ENCODE measurements around the gene ROM1.
"Not testable (repeated sequence)": the region's sequence is repeated elsewhere in the genome, so short reads cannot be mapped to it uniquely, and the experiment has no call there.

ROM1 gene

GRCh38 chr11:62644220-62644619 lies 31.2 kb downstream of the ROM1 start:
- Histone ChIP-seq H3K4me3 (ENCODE audit: low read depth, low read length) (no peak overlapping the region), H3K4me1 (ENCODE audit: control insufficient read depth, insufficient read depth, low read length) (no peaks in the 10 kb centered on the region), H3K36me3 (ENCODE audit: control insufficient read depth, insufficient read depth, low read length) (peaks cover 42% of the 10 kb centered on the region), H3K9me3 (ENCODE audit: control insufficient read depth, insufficient read depth, low read length) (no peaks in the 10 kb centered on the region), H3K27ac (ENCODE audit: low read depth, low read length) (no peak overlapping the region), H3K27me3 (ENCODE audit: control insufficient read depth, insufficient read depth, low read length) (no peaks in the 10 kb centered on the region), H3K9ac (ENCODE audit: low read depth, low read length) (no peak overlapping the region)

GRCh38 chr11:62645671-62645945 lies 32.6 kb downstream of the ROM1 start:
- Histone ChIP-seq H3K9ac (ENCODE audit: low read depth, low read length) (peak overlapping the region; percentile 97), H3K4me1 (ENCODE audit: control insufficient read depth, insufficient read depth, low read length) (no peaks in the 10 kb centered on the region)

GRCh38 chr11:62645946-62646824 lies 33.1 kb downstream of the ROM1 start, which contains the start of gene GANAB:
Gene GANAB, minus strand, starts transcription at chr11:62646613. Its CDS starts 14 bp downstream, at chr11:62646599.
- H3K36me3 ChIP-seq (ENCODE audit: control insufficient read depth, insufficient read depth, low read length), result peaks cover 44% of the 10 kb centered on the region
- H3K4me1 ChIP-seq (ENCODE audit: control insufficient read depth, insufficient read depth, low read length), result no peaks in the 10 kb centered on the region
- peak within 1 kb of the TSS; percentile 95 for H3K4me3 ChIP-seq (ENCODE audit: low read depth, low read length)
- H3K27me3 ChIP-seq (ENCODE audit: control insufficient read depth, insufficient read depth, low read length), result no peaks in the 10 kb centered on the region
- H3K9ac ChIP-seq (ENCODE audit: low read depth, low read length), result peak within 1 kb of the TSS; percentile 97
- H3K9me3 ChIP-seq (ENCODE audit: control insufficient read depth, insufficient read depth, low read length), result no peaks in the 10 kb centered on the region
- H3K27ac ChIP-seq (ENCODE audit: low read depth, low read length), result peak within 1 kb of the TSS; percentile 98

More at GRCh38 chr11:62645671-62645945, 32.6 kb downstream of the ROM1 start:
- H3K27ac ChIP-seq (ENCODE audit: low read depth, low read length), result peak overlapping the region; percentile 98
- peak overlapping the region; percentile 95 for H3K4me3 ChIP-seq (ENCODE audit: low read depth, low read length)
- peaks cover 44% of the 10 kb centered on the region for H3K36me3 ChIP-seq (ENCODE audit: control insufficient read depth, insufficient read depth, low read length)
- no peaks in the 10 kb centered on the region for H3K9me3 ChIP-seq (ENCODE audit: control insufficient read depth, insufficient read depth, low read length)
- no peaks in the 10 kb centered on the region for H3K27me3 ChIP-seq (ENCODE audit: control insufficient read depth, insufficient read depth, low read length)

GRCh38 chr11:62646825-62647608 lies 34.0 kb downstream of the ROM1 start:
- no peaks in the 10 kb centered on the region for H3K9me3 ChIP-seq (ENCODE audit: control insufficient read depth, insufficient read depth, low read length)
- H3K27me3 ChIP-seq (ENCODE audit: control insufficient read depth, insufficient read depth, low read length), result no peaks in the 10 kb centered on the region
- peaks cover 44% of the 10 kb centered on the region for H3K36me3 ChIP-seq (ENCODE audit: control insufficient read depth, insufficient read depth, low read length)
- H3K4me3 ChIP-seq (ENCODE audit: low read depth, low read length), result peak overlapping the region; percentile 1; the same call in 1 of the 2 replicates
- H3K9ac ChIP-seq (ENCODE audit: low read depth, low read length), result no peak overlapping the region
- peak overlapping the region; percentile 52 for H3K27ac ChIP-seq (ENCODE audit: low read depth, low read length)
- no peaks in the 10 kb centered on the region for H3K4me1 ChIP-seq (ENCODE audit: control insufficient read depth, insufficient read depth, low read length)

- H3K27me3 ChIP-seq (ENCODE audit: control insufficient read depth, insufficient read depth, low read length), result no peaks in the 10 kb centered on the region
- no peaks in the 10 kb centered on the region for H3K9me3 ChIP-seq (ENCODE audit: control insufficient read depth, insufficient read depth, low read length)
- peaks cover 42% of the 10 kb centered on the region for H3K36me3 ChIP-seq (ENCODE audit: control insufficient read depth, insufficient read depth, low read length)
- H3K9ac ChIP-seq (ENCODE audit: low read depth, low read length), result no peak overlapping the region
- no peak overlapping the region for H3K4me3 ChIP-seq (ENCODE audit: low read depth, low read length)
- 0 out of 2 replicates have a peak, but pooled peaks cover 4% of the 10 kb centered on the region for H3K4me1 ChIP-seq (ENCODE audit: control insufficient read depth, insufficient read depth, low read length)
- H3K27ac ChIP-seq (ENCODE audit: low read depth, low read length), result no peak overlapping the region
Observed at GRCh38 chr11:62647609-62648005, 34.5 kb downstream of the ROM1 start.

- 0 out of 2 replicates have a peak, but pooled peaks cover 4% of the 10 kb centered on the region for H3K4me1 ChIP-seq (ENCODE audit: control insufficient read depth, insufficient read depth, low read length)
- no peaks in the 10 kb centered on the region for H3K27me3 ChIP-seq (ENCODE audit: control insufficient read depth, insufficient read depth, low read length)
- no peak overlapping the region for H3K27ac ChIP-seq (ENCODE audit: low read depth, low read length)
- H3K9me3 ChIP-seq (ENCODE audit: control insufficient read depth, insufficient read depth, low read length), result no peaks in the 10 kb centered on the region
- H3K36me3 ChIP-seq (ENCODE audit: control insufficient read depth, insufficient read depth, low read length), result peaks cover 37% of the 10 kb centered on the region
- H3K9ac ChIP-seq (ENCODE audit: low read depth, low read length), result no peak overlapping the region
- no peak overlapping the region for H3K4me3 ChIP-seq (ENCODE audit: low read depth, low read length)
Observed at GRCh38 chr11:62648185-62648966, 35.3 kb downstream of the ROM1 start.

GRCh38 chr11:62648967-62649364 lies 35.9 kb downstream of the ROM1 start:
- Histone ChIP-seq H3K9me3 (ENCODE audit: control insufficient read depth, insufficient read depth, low read length) (no peaks in the 10 kb centered on the region), H3K9ac (ENCODE audit: low read depth, low read length) (no peak overlapping the region), H3K27me3 (ENCODE audit: control insufficient read depth, insufficient read depth, low read length) (no peaks in the 10 kb centered on the region), H3K27ac (ENCODE audit: low read depth, low read length) (no peak overlapping the region), H3K36me3 (ENCODE audit: control insufficient read depth, insufficient read depth, low read length) (peaks cover 33% of the 10 kb centered on the region), H3K4me3 (ENCODE audit: low read depth, low read length) (no peak overlapping the region), H3K4me1 (ENCODE audit: control insufficient read depth, insufficient read depth, low read length) (0 out of 2 replicates have a peak, but pooled peaks cover 4% of the 10 kb centered on the region)

GRCh38 chr11:62649486-62649885 lies 36.4 kb downstream of the ROM1 start:
- H3K4me1 ChIP-seq (ENCODE audit: control insufficient read depth, insufficient read depth, low read length), result 0 out of 2 replicates have a peak, but pooled peaks cover 4% of the 10 kb centered on the region
- H3K4me3 ChIP-seq (ENCODE audit: low read depth, low read length), result no peak overlapping the region
- H3K27ac ChIP-seq (ENCODE audit: low read depth, low read length), result no peak overlapping the region
- no peaks in the 10 kb centered on the region for H3K9me3 ChIP-seq (ENCODE audit: control insufficient read depth, insufficient read depth, low read length)
- H3K36me3 ChIP-seq (ENCODE audit: control insufficient read depth, insufficient read depth, low read length), result peaks cover 28% of the 10 kb centered on the region
- no peaks in the 10 kb centered on the region for H3K27me3 ChIP-seq (ENCODE audit: control insufficient read depth, insufficient read depth, low read length)
- H3K9ac ChIP-seq (ENCODE audit: low read depth, low read length), result no peak overlapping the region

- H3K36me3 ChIP-seq (ENCODE audit: control insufficient read depth, insufficient read depth, low read length), result peaks cover 23% of the 10 kb centered on the region
- not testable (repeated sequence) for H3K27ac ChIP-seq (ENCODE audit: low read depth, low read length); H3K4me3 ChIP-seq (ENCODE audit: low read depth, low read length); H3K4me1 ChIP-seq (ENCODE audit: control insufficient read depth, insufficient read depth, low read length); H3K27me3 ChIP-seq (ENCODE audit: control insufficient read depth, insufficient read depth, low read length); H3K9ac ChIP-seq (ENCODE audit: low read depth, low read length); H3K9me3 ChIP-seq (ENCODE audit: control insufficient read depth, insufficient read depth, low read length)
Observed at GRCh38 chr11:62650283-62650682, 37.2 kb downstream of the ROM1 start.

- Histone ChIP-seq H3K9ac (ENCODE audit: low read depth, low read length) (peak overlapping the region; percentile 70), H3K9me3 (ENCODE audit: control insufficient read depth, insufficient read depth, low read length) (no peaks in the 10 kb centered on the region), H3K27ac (ENCODE audit: low read depth, low read length) (peak overlapping the region; percentile 89), H3K4me1 (ENCODE audit: control insufficient read depth, insufficient read depth, low read length) (0 out of 2 replicates have a peak, but pooled peaks cover 4% of the 10 kb centered on the region), H3K27me3 (ENCODE audit: control insufficient read depth, insufficient read depth, low read length) (no peaks in the 10 kb centered on the region), H3K36me3 (ENCODE audit: control insufficient read depth, insufficient read depth, low read length) (peaks cover 23% of the 10 kb centered on the region), H3K4me3 (ENCODE audit: low read depth, low read length) (peak overlapping the region; percentile 84)
Observed at GRCh38 chr11:62652161-62653006, 39.3 kb downstream of the ROM1 start.

Measured in HUES48 (cell line).